Heart right ventricle (tissue), 16 donors: ENCODE data around the gene NEDD4L. TPM values are rescaled to one million over a fixed set of nuclear protein-coding genes. Genes with fewer than 3 reads are reported as not detected.

Experiments used
- ATAC-seq, 8 donors: fragments of 200-7000 bp; cut with Tn5 transposase; one replicate each; pipeline ENCODE4 v1.9.1; 2020; ENCODE audit warnings: mild to moderate bottlenecking in 8 of 8, moderate library complexity in 8 of 8, moderate number of reproducible peaks in 1 of 8
- DNase-seq, 2 donors: peaks; one replicate each; pipeline ENCODE4 v3.0.0-alpha.2; 2020
- H3K27ac ChIP-seq, 10 donors: fragments of 200-600 bp; sonication (generic) in 2 of 10; one replicate each; pipeline versions ENCODE4 v1.5.0 to v1.8.0; 2020 to 2022; ENCODE audit warnings: mild to moderate bottlenecking in 3 of 10
- H3K27me3 ChIP-seq, 7 donors: fragments of 200-600 bp; one replicate each; pipeline ENCODE4 v1.8.0; 2021 to 2022; ENCODE audit warnings: mild to moderate bottlenecking in 2 of 7
- H3K36me3 ChIP-seq, 9 donors: fragments of 200-600 bp; sonication (generic) in 1 of 9; one replicate each; pipeline versions ENCODE4 v1.5.0 to v1.8.0; 2020 to 2022; ENCODE audit warnings: mild to moderate bottlenecking in 2 of 9
- H3K4me1 ChIP-seq, 9 donors: fragments of 200-600 bp; sonication (generic) in 1 of 9; one replicate each; pipeline versions ENCODE4 v1.5.0 to v1.8.0; 2020 to 2022; ENCODE audit warnings: mild to moderate bottlenecking in 4 of 9
- H3K4me3 ChIP-seq, 10 donors: fragments of 200-600 bp; sonication (generic) in 2 of 10; one replicate each; pipeline versions ENCODE4 v1.5.0 to v1.8.0; 2020 to 2022; ENCODE audit warnings: mild to moderate bottlenecking in 7 of 10, moderate library complexity in 2 of 10
- H3K9me3 ChIP-seq, 11 donors: fragments of 200-600 bp in 10 of 11; sonication (generic) in 2 of 11; one replicate each; pipeline versions ENCODE4 v1.5.0 to v1.8.0; 2013 to 2022; ENCODE audit warnings: mild to moderate bottlenecking in 2 of 11, control low read depth in 1 of 11, moderate library complexity in 1 of 11
- CTCF ChIP-seq, 9 donors: fragments of 200-600 bp; sonication (generic) in 2 of 9; IDR thresholded peaks; one replicate each; pipeline versions ENCODE4 v1.5.0 to v1.8.0; 2021 to 2022; ENCODE audit warnings: antibody characterized with exemption in 9 of 9, mild to moderate bottlenecking in 5 of 9, moderate library complexity in 1 of 9
- WGBS, 2 donors: extraction: QIAGEN DNeasy Blood & Tissue Kit; methylation state at CpG; one replicate each; pipeline ENCODE4 v1.1.7; 2013; ENCODE audit warnings: inconsistent platforms in 1 of 2; 5-methylcytosine and 5-hydroxymethylcytosine counted together
- intact Hi-C, 10 donors: fragments of 100-400 bp; cut with DNase I; formaldehyde crosslinking; loops; one replicate each; pipeline versions ENCODE4 v1.11.1 to v1.14.2; 2022
- polyA plus RNA-seq, 2 donors: library from polyadenylated mRNA; stranded (reverse); fragments of 200-250 nt; gene quantifications; one replicate each; pipeline ENCODE4 v1.2.3, GENCODE V29; 2013
- total RNA-seq, 10 donors: library from RNA; stranded (reverse); fragmentation: NEBNext Ultra II Directional in 3 of 10; extraction: Animal tissue kit (Norgen Biotek cat#: 25700) in 3 of 10; gene quantifications; one replicate each; pipeline versions ENCODE4 v1.2.1 to v1.2.4, GENCODE V29; 2021 to 2023
- donor health status: Arrhythmogenic right ventricular cardiomyopathy.
- donor health status: ischemic (EF 13 %, LVEDD 7.1; RV severe dilation, severe dysfunction).
- donor health status: healthy with polysubstance abuse.
- donor health status: DM: no; HTN: yes; CAD: no.
- donor health status: DM: no; HTN: no; CAD: no.
- donor health status: ischemic (EF 25% LVEDD 6.9; RV normal size, moderate dysfunction).
- donor health status: ischemic (EF 25% LVEDD 5.7; RV mildly dilated, moderate dysfunction).
- donor health status: healthy.
- donor health status: DM: yes; HTN: yes; CAD: no.
- donor health status: Ischemic cardiomyopathy.
- donor health status: ischemic (EF 35%, LVEDD 5.7; RV mildly dilated, moderate dysfunction).
- donor health status: nonischemic (EF 11% LVEDD 7.7; RV severe dilation, severe dysfunction).
- donor health status: DM: yes; HTN: yes; CAD: no.
- donor health status: PGD.
- donor health status: ischemic (EF 29% LVEDD 5.4; RV normal size, mild dysfunction).
- donor health status: nonischemic (EF 23%, LVEDD 6.1; RV moderate dilation, normal function).

The NEDD4L gene
- total and polyA plus RNA-seq, 12 donors, result 9.6 to 67.1 (median 49.4) TPM

DNA sequence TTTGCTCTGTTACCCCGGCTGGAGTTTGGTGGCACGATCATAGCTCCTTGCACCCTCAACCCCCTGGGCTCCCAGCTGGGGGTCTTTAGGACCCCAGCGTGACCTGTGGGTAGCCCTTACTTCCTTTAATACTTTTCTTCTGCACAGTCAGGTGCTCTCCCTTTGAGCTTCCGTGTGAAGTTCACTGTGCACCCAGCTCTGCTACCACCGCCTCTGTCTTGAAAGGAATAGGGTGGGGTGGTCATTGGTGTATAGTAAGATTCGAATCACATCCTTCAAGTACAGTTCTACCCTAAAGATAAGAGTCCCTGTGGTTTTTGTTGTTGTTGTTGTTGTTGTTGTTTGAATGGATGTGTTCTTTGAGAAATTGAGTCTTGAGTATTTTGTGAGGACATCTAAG is 267.4 kb downstream of the NEDD4L start:
- H3K36me3 ChIP-seq, result no peaks in the 10 kb centered on the region
- ATAC-seq (no peak), DNase-seq (no peak)
- peaks cover 19 to 73% (median 47%) of the 10 kb centered on the region in 9 donors for H3K4me1 ChIP-seq
- WGBS, 2 donors, result 80 to 84% methylated on average over 6 of the region's 6 CpGs
- H3K27me3 ChIP-seq, result no peaks in the 10 kb centered on the region
- H3K4me3 ChIP-seq, result no peak overlapping the region
- H3K27ac ChIP-seq, result peak overlapping the region in 9 of 10 donors; percentile 29 to 82 (median 68)
- peaks cover 0 to 3% (median 0%) of the 10 kb centered on the region in 11 donors for H3K9me3 ChIP-seq
- no peak for TF ChIP-seq CTCF (IDR thresholded peaks at IDR 0.05)
- intact Hi-C loops, result loop anchor here in 5 of 10 donors (5.0 to 10.0 kb wide), 5 partner anchors 49 to 687 kb away; partner anchors contain the start of gene NARS1 (in 1 of the 5)

GRCh38 chr18:58313491-58314032 is 269.5 kb downstream of the NEDD4L start:
- no peaks in the 10 kb centered on the region for H3K27me3 ChIP-seq
- H3K9me3 ChIP-seq, result no peaks in the 10 kb centered on the region
- H3K27ac ChIP-seq, result peak overlapping the region in 9 of 10 donors; percentile 23 to 79 (median 74)
- ATAC-seq (no peak), DNase-seq (peak in 1 of 2 donors; percentile 38)
- no peak for TF ChIP-seq CTCF (IDR thresholded peaks at IDR 0.05)
- 66 to 69% methylated on average over 5 of the region's 5 CpGs for WGBS, 2 donors
- peaks cover 19 to 77% (median 53%) of the 10 kb centered on the region in 9 donors for H3K4me1 ChIP-seq
- H3K36me3 ChIP-seq, result no peaks in the 10 kb centered on the region
- no peak overlapping the region for H3K4me3 ChIP-seq
- intact Hi-C loops, result loop anchor here in 5 of 10 donors (5.0 to 10.0 kb wide), 5 partner anchors 51 to 689 kb away; partner anchors contain the start of gene NARS1 (in 1 of the 5)

- peak; percentile 69 to 80 (median 76) for ATAC-seq
- Histone ChIP-seq H3K27me3 (no peaks in the 10 kb centered on the region), H3K4me1 (peaks cover 19 to 73% (median 49%) of the 10 kb centered on the region in 9 donors), H3K9me3 (no peaks in the 10 kb centered on the region), H3K27ac (peak overlapping the region; percentile 23 to 79 (median 70)), H3K4me3 (no peak overlapping the region), H3K36me3 (no peaks in the 10 kb centered on the region)
- TF ChIP-seq CTCF (IDR thresholded peaks at IDR 0.05), result no peak
- WGBS, 2 donors, result 47 to 48% methylated on average over 7 of the region's 7 CpGs
- intact Hi-C loops, result loop anchor here in 5 of 10 donors (5.0 to 10.0 kb wide), 5 partner anchors 52 to 689 kb away; partner anchors contain the start of gene NARS1 (in 1 of the 5)
- peak in 1 of 2 donors; percentile 46 for DNase-seq
These were observed 270.3 kb downstream of the NEDD4L start for GRCh38 chr18:58314284-58314683.

DNA sequence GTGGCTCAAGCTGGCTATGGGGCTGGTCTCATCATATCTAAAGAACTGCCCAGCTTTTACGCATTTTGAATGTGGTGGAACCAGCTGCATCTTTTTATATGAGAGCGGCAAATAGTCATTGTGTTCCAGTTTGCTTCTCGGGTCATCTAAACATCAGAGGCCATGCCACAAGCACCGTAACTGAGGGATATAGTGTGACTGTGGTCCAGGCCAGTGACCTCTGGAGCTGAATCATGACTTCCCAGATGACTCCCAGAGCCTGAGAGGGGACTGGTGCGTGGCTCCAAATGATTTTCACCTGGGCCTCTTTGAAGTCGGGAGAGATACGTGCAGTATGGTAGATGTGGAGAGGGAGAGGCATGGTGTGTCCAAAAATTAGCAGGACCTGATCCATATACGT is 271.0 kb downstream of the NEDD4L start:
- no peaks in the 10 kb centered on the region for H3K9me3 ChIP-seq
- H3K4me1 ChIP-seq, result peaks cover 19 to 69% (median 47%) of the 10 kb centered on the region in 9 donors
- TF ChIP-seq CTCF (IDR thresholded peaks at IDR 0.05), result no peak
- 85 to 86% methylated on average over 8 of the region's 8 CpGs for WGBS, 2 donors
- ATAC-seq, result peak in 1 of 8 donors; percentile 28
- no peak for DNase-seq
- intact Hi-C loops, result loop anchor here in 6 of 10 donors (5.0 to 10.0 kb wide), 7 partner anchors 58 to 690 kb away; partner anchors contain the start of genes NARS1 (in 1 of the 6) and NEDD4L (in 1 of the 6)
- H3K4me3 ChIP-seq, result no peak overlapping the region
- H3K27me3 ChIP-seq, result no peaks in the 10 kb centered on the region
- H3K36me3 ChIP-seq, result no peaks in the 10 kb centered on the region
- peak overlapping the region; percentile 23 to 79 (median 70) for H3K27ac ChIP-seq
